HCT116 (cell line): ENCODE data around the gene TIMP4. TPM values are rescaled to one million over a fixed set of nuclear protein-coding genes. Genes with fewer than 3 reads are reported as not detected.

ENCODE experiments used
- ATAC-seq: fragments of 200-7000 bp; cut with Tn5 transposase; 2 replicates; pipeline ENCODE4 v1.9.1; 2020; ENCODE audit warnings: mild to moderate bottlenecking, moderate library complexity
- BruUV-seq: library from RNA; stranded (reverse); fragments of 400-500 nt; replicated peaks from 2 replicates; lab custom pipeline; 2021; lab: Mats Ljungman, UMichigan
- CTCF ChIA-PET: fragments of 300-600 bp; sonication (Branson Sonifier 250); formaldehyde crosslinking; loops from one replicate; lab custom pipeline; 2021; ENCODE audit warnings: antibody characterized with exemption; lab: Charles Lee
- POLR2A ChIA-PET: fragments of 300-600, 350-600 bp; sonication (Branson Sonifier 250); formaldehyde crosslinking; loops from one replicate; lab custom pipeline; 2021; ENCODE audit warnings: antibody characterized with exemption; lab: Charles Lee
- RAD21 ChIA-PET, 2 experiments: fragments of 300-600 bp; sonication (Branson Sonifier 250); formaldehyde crosslinking; loops; one replicate each; lab custom pipeline; 2023; ENCODE audit warnings: low total read pairs in 2 of 2; ENCODE audit not compliant: uncharacterized antibody in 2 of 2, unreplicated experiment in 2 of 2, low non-redundant PET in 1 of 2; lab: Charles Lee
- DNase-seq: peaks from one replicate; pipeline ENCODE4 v3.0.0-alpha.2; 2010; ENCODE audit warnings: low read depth, low spot score
- H2AFZ ChIP-seq: fragments of 200-600 bp; shearing (Covaris generic), sonication (generic); 2 replicates; pipeline ENCODE4 v1.6.1; 2017; ENCODE audit warnings: low read depth, mixed run types, mixed read lengths, antibody characterized with exemption, low read length; ENCODE audit not compliant: poor library complexity, severe bottlenecking
- H3K27ac ChIP-seq: 2 replicates; pipeline ENCODE4 v1.5.1; 2012; ENCODE audit warnings: low read depth, low read length
- H3K27me3 ChIP-seq: fragments of 200-600 bp; sonication (generic); 2 replicates; pipeline ENCODE4 v1.6.1; 2016; ENCODE audit warnings: mixed run types, low read length, mixed read lengths; ENCODE audit not compliant: insufficient read depth
- H3K36me3 ChIP-seq, 2 experiments: fragments of 200-500 bp in 1 of 2; fragments of 200-600 bp in 1 of 2; sonication (Bioruptor generic) in 1 of 2; sonication (generic) in 1 of 2; 2 replicates each; pipeline versions ENCODE4 v1.5.1 to v1.6.1; 2014 to 2016; ENCODE audit warnings: low read length in 2 of 2, inconsistent platforms in 1 of 2, mixed read lengths in 1 of 2, mixed run types in 1 of 2; ENCODE audit not compliant: insufficient read depth in 2 of 2, control insufficient read depth in 1 of 2
- H3K4me1 ChIP-seq, 2 experiments: fragments of 200-600 bp in 1 of 2; sonication (generic) in 1 of 2; 2 replicates each; pipeline versions ENCODE4 v1.5.1 to v1.6.1; 2012 to 2017; ENCODE audit warnings: low read length in 2 of 2, inconsistent platforms in 1 of 2, mild to moderate bottlenecking in 1 of 2, mixed read lengths in 1 of 2, mixed run types in 1 of 2, moderate library complexity in 1 of 2; ENCODE audit not compliant: insufficient read depth in 2 of 2, control insufficient read depth in 1 of 2
- H3K4me2 ChIP-seq: fragments of 200-600 bp; sonication (generic); 2 replicates; pipeline ENCODE4 v1.6.1; 2017; ENCODE audit warnings: mixed run types, low read length, mixed read lengths
- H3K4me3 ChIP-seq, 2 experiments: fragments of 200-600 bp in 1 of 2; sonication (generic) in 1 of 2; replicated peaks in 1 of 2; 2 replicates each; pipeline ENCODE4 v1.5.1; 2011 to 2016; ENCODE audit warnings: low read length in 2 of 2, control low read depth in 1 of 2, low read depth in 1 of 2, mild to moderate bottlenecking in 1 of 2, mixed read lengths in 1 of 2, mixed run types in 1 of 2
- H3K79me2 ChIP-seq: fragments of 200-600 bp; sonication (generic); 2 replicates; pipeline ENCODE4 v1.6.1; 2017; ENCODE audit warnings: mild to moderate bottlenecking, mixed run types, low read length, moderate library complexity, mixed read lengths; ENCODE audit not compliant: insufficient read depth
- H3K9ac ChIP-seq: fragments of 200-600 bp; sonication (generic); 2 replicates; pipeline ENCODE4 v1.6.1; 2016; ENCODE audit warnings: low read length, mixed read lengths
- H3K9me2 ChIP-seq: fragments of 200-600 bp; sonication (generic), shearing (Covaris generic); 2 replicates; pipeline ENCODE4 v1.6.1; 2017; ENCODE audit warnings: mixed run types, mild to moderate bottlenecking, moderate library complexity; ENCODE audit not compliant: insufficient read depth
- H3K9me3 ChIP-seq, 2 experiments: fragments of 200-500 bp in 1 of 2; fragments of 200-600 bp in 1 of 2; sonication (Bioruptor generic) in 1 of 2; sonication (generic) in 1 of 2; 2 replicates each; pipeline ENCODE4 v1.6.1; 2014 to 2017; ENCODE audit warnings: low read length in 2 of 2, mixed read lengths in 2 of 2, inconsistent platforms in 1 of 2, low read depth in 1 of 2, mild to moderate bottlenecking in 1 of 2, mixed run types in 1 of 2, moderate library complexity in 1 of 2; ENCODE audit not compliant: control insufficient read depth in 1 of 2, insufficient read depth in 1 of 2
- H4K20me1 ChIP-seq: fragments of 200-600 bp; sonication (generic), shearing (Covaris generic); 2 replicates; pipeline ENCODE4 v1.6.1; 2017; ENCODE audit warnings: mixed run types, mild to moderate bottlenecking, moderate library complexity; ENCODE audit not compliant: insufficient read depth
- ATF3 ChIP-seq: IDR thresholded peaks from 2 replicates; pipeline ENCODE4 v1.6.1; 2012
- CEBPB ChIP-seq: IDR thresholded peaks from 2 replicates; pipeline ENCODE4 v1.6.1; 2012; ENCODE audit warnings: low read depth
- CTCF ChIP-seq, 3 experiments: fragments of 200-600 bp in 1 of 3; sonication (generic) in 1 of 3; IDR thresholded peaks in 2 of 3; conservative IDR thresholded peaks in 1 of 3; 2 replicates each; pipeline ENCODE4 v1.5.1; 2012 to 2017; ENCODE audit warnings: low read depth in 2 of 3, low read length in 2 of 3, antibody characterized with exemption in 1 of 3, borderline replicate concordance in 1 of 3, control low read depth in 1 of 3, mild to moderate bottlenecking in 1 of 3, mixed read lengths in 1 of 3, mixed run types in 1 of 3, moderate library complexity in 1 of 3; ENCODE audit not compliant: insufficient read depth in 1 of 3
- ELF1 ChIP-seq: IDR thresholded peaks from 2 replicates; pipeline ENCODE4 v1.6.1; 2012; ENCODE audit warnings: low read depth, borderline replicate concordance
- EZH2phosphoT487 ChIP-seq: fragments of 200-600 bp; IDR thresholded peaks from 2 replicates; pipeline ENCODE4 v1.6.1; 2018; ENCODE audit warnings: antibody characterized with exemption, borderline replicate concordance
- FOSL1 ChIP-seq: IDR thresholded peaks from 2 replicates; pipeline ENCODE4 v1.6.1; 2012; ENCODE audit warnings: low read depth
- POLR2AphosphoS5 ChIP-seq: IDR thresholded peaks from 2 replicates; pipeline ENCODE4 v1.6.1; 2011; ENCODE audit warnings: mild to moderate bottlenecking, low read depth, low read length, moderate library complexity
- REST ChIP-seq: IDR thresholded peaks from 2 replicates; pipeline ENCODE4 v1.6.1; 2012; ENCODE audit warnings: low read depth
- SRF ChIP-seq: IDR thresholded peaks from 2 replicates; pipeline ENCODE4 v1.6.1; 2012; ENCODE audit warnings: low read depth
- TCF7L2 ChIP-seq: IDR thresholded peaks from 2 replicates; pipeline ENCODE4 v1.7.0; 2011; ENCODE audit warnings: borderline replicate concordance, inconsistent platforms; ENCODE audit not compliant: insufficient read depth, insufficient read length; ENCODE audit errors: extremely low read depth
- YY1 ChIP-seq: IDR thresholded peaks from 2 replicates; pipeline ENCODE4 v1.6.1; 2011; ENCODE audit warnings: low read length, low read depth, moderate library complexity, mild to moderate bottlenecking; ENCODE audit not compliant: insufficient replicate concordance; ENCODE audit errors: extremely low read depth
- ZBTB33 ChIP-seq: IDR thresholded peaks from 2 replicates; pipeline ENCODE4 v1.6.1; 2011; ENCODE audit warnings: mild to moderate bottlenecking, low read length, moderate library complexity; ENCODE audit not compliant: insufficient replicate concordance; ENCODE audit errors: extremely low read depth
- intact Hi-C: fragments of 100-400 bp; cut with micrococcal nuclease; formaldehyde crosslinking; loops from 2 replicates; pipeline ENCODE4 v1.10.0; 2022
- total RNA-seq: library from RNA; stranded (reverse); gene quantifications from one replicate; pipeline ENCODE4 v1.2.1, GENCODE V29; 2021; ENCODE audit not compliant: unreplicated experiment

Gene TIMP4
- total RNA-seq, 1 experiment from 2014 or later: not detected

- TF ChIP-seq REST: no peak
- no peak for TF ChIP-seq ZBTB33
- peak; percentile 53 to 87 (median 65); a peak in 5 of 6 replicates for TF ChIP-seq CTCF (IDR thresholded peaks at IDR 0.05 in 2 of 3, conservative IDR thresholded peaks at IDR 0.05 in 1 of 3; ENCODE audit: borderline replicate concordance in 1 of 3, insufficient read depth in 1 of 3, low read depth in 2 of 3, low read length in 2 of 3)
These were observed 20.7 kb downstream of the TIMP4 start (continued) for GRCh38 chr3:12138044-12138443.

GRCh38 chr3:12136371-12136770, 22.3 kb downstream of the TIMP4 start:
- Histone ChIP-seq H3K9ac (no peak overlapping the region), H4K20me1 (no peaks in the 10 kb centered on the region), H2AFZ (no peak overlapping the region), H3K9me2 (no peaks in the 10 kb centered on the region), H3K79me2 (no peaks in the 10 kb centered on the region), H3K9me3 (no peaks in the 10 kb centered on the region), H3K4me3 (no peak overlapping the region), H3K27ac (no peak overlapping the region), H3K36me3 (no peaks in the 10 kb centered on the region), H3K4me2 (no peak overlapping the region), H3K4me1 (no peaks in the 10 kb centered on the region), H3K27me3 (no peaks in the 10 kb centered on the region)
- ChIA-PET RAD21 (interaction anchor here in 1 of 2 experiments (1.1 kb wide), 1 partner anchor 343 kb away, joined by 4 read pairs; no protein-coding TSS in a partner anchor), POLR2A (no interaction called here), CTCF (interaction anchor here (0.6 to 6.1 kb wide), 6 partner anchors 9 to 348 kb away, joined by 3 to 90 read pairs (median 4); partner anchors contain the start of gene TSEN2)
- DNase-seq (no peak), ATAC-seq (no peak)
- BruUV-seq: no TSS peak
- TF ChIP-seq ZBTB33 (no peak), POLR2AphosphoS5 (no peak), FOSL1 (no peak), EZH2phosphoT487 (no peak), ATF3 (no peak), SRF (no peak), TCF7L2 (no peak), YY1 (no peak), ELF1 (no peak), CEBPB (no peak)
- intact Hi-C loops: loop anchor here (5.0 kb wide), 1 partner anchor 756 kb away; no protein-coding TSS in a partner anchor
